Left renal pelvis (tissue), 4 donors: ENCODE measurements around the gene IL17RE. TPM values are rescaled to one million over a fixed set of nuclear protein-coding genes. Genes with fewer than 3 reads are reported as not detected.
A peak's percentile ranks its signal among the peaks of the same experiment; 100 is the strongest.
"Not testable (repeated sequence)": the region's sequence is repeated elsewhere in the genome, so short reads cannot be mapped to it uniquely, and the experiment has no call there.

Experiments
- DNase-seq, 4 donors: peaks; one replicate each; pipeline ENCODE4 v3.0.0-alpha.2; 2013; ENCODE audit warnings: low read depth in 4 of 4, low spot score in 3 of 4
- polyA plus RNA-seq, 4 donors: library from polyadenylated mRNA; unstranded; fragments of 120-200 nt; gene quantifications; one replicate each; pipeline ENCODE4 v1.2.1, GENCODE V29; 2013; ENCODE audit not compliant: insufficient read length in 4 of 4

Gene IL17RE
- polyA plus RNA-seq, 4 donors, result 1.8 to 20.1 (median 14.7) TPM

DNA sequence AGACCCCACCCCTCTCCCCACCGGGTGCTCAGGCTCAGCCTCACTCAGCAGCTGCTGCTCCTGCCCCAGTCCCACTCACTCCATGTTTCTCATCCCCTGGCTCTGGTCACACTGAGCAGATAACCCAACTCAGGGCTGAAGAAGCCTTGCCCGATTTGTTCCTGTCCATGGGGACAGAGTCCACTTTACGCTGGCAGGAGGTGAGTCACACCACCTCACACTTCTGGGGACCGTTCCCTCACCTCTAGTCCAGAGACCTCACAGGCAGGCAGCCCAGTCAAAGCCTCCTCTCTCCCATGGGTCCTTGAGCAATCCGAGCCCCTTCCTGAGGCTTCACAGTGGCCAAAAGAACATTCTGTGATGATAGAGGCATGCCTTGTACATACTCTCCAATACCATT is 23.9 kb upstream of the IL17RE start:
- no peak for DNase-seq

DNA sequence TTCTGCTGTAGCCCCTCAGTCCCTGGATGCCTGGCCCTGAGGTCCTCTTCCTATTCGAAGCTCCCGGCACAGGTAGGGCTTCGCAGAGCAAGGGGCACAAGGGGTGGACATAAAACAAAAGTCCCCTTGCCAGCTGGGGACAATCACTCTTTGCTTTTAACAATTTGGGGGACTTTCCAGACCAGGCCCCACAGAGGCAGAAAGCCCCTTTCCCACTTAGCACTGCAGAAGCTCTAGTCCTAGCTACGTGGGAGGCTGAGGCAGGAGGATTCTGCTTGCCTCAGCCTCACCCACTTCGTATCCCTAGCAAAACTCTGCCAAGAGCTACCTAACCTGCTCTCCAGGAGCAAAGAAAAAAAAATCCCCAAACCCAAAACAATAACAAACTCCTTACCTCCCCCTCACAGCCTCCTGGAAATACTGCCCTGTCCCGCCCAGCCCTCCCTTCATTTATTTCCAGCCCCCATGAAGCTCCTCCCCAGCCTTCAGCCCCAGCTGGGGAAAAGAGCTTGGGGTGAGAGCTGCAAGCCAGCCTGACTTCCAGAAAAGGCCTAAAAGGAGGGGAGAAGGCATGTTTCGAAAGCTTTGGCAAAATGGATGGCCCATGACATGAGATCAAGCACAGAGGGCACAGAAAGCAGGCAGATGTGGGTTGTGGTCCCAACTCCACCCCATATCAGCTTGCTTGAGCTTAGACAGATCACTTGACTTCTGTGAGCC is 22.7 kb upstream of the IL17RE start, which contains the start of gene CIDEC:
CIDEC (minus strand) TSS at position 424 of the 720 bp plus-strand sequence. CDS start 1,767 bp downstream, outside the sequence.
- DNase-seq, result no peak

DNA sequence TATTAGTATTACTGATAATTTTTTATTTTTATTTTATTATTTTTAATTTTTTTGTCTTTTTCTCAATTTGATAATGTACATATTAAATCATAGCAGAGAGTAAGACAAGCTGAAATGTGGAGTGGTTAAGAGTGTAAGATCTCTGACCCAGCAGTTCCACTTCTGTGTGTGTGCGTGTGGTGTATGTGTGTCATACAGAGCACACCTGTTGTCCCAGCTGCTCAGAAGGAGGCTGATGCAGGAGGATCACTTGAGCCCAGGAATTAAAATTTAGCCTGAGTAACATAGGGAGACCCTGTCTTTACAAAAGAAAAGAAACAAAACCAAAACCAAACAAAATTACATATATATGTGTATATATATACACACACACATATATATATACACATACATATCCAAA is 21.2 kb upstream of the IL17RE start:
- DNase-seq, result no peak

DNA sequence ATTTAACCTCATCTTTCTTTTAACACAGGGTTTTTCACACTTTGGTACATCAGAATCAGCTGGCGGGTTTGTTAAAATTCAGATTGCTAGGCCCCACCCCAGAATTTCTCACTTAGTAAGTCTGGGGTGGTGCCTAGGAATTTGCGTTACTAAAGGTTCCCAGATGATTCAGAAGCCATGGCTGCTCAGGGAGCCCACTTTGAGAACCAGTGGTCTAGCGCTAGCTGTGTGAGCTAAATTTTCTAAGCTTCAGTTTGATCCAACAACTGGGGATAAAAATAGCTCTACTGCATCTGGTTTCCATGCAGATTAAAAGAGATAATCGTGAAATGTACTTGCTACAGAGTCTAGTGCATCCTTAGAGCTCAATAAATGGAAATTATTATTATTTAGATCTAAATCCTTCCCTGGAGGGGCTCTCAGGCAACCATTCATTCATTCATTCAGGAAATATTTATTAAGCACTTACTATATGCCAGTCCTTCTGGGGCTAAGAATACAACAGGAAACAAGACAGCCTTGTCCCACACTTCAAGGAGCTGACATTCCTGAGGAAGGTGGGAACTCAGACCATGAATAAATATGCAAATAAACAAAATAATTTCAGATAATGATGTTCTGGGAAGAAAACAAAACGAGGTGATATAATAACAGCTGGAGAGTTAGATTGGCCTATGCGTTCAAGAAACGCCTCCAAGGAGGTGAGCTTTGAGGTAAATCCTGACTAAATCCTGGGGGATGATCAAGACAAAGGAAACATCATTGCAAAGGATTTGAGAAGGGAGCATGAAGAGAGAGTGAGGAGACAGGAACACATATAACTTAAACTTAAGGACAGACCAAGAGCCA is 18.7 kb upstream of the IL17RE start:
- DNase-seq, result no peak

DNA sequence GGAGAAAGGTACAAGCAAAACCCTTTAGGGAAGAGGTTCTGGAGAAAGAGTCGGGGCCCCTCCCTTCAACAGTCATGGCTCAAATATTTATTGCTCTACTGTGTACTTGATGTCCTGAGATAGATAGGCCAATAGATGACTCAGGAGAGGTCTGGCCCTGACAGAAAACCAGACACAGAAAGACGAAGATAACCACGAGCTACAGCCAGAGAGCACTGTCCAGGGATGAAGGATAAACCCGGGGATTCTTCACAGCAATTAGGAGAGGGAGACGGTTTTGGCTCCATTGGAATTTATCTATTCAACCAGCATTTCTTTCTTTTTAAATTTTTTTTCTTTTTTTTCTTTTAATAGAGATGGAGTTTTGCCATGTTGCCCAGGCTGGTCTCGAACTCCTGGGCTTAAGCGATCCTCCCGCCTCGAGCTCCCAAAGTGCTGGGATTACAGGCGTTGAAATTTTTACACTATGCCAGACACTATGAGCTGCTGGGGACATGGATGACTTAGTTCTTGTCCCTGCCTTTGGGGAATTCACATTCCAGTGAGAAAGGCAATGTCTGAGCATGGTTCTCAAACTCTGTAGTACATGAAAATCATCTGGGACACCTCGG is 18.0 kb upstream of the IL17RE start:
- DNase-seq, result no peak

GRCh38 chr3:9886328-9886727 is 16.3 kb upstream of the IL17RE start:
- no peak for DNase-seq

- no peak for DNase-seq
Observed at GRCh38 chr3:9887480-9887879, 15.2 kb upstream of the IL17RE start.

GRCh38 chr3:9888540-9888939 is 14.1 kb upstream of the IL17RE start:
- no peak for DNase-seq

- DNase-seq, result no peak
Observed at GRCh38 chr3:9889405-9889804, 13.2 kb upstream of the IL17RE start.

GRCh38 chr3:9890249-9891071 is 12.2 kb upstream of the IL17RE start, which contains the start of gene JAGN1:
Gene JAGN1 (plus strand): TSS chr3:9890610. CDS start chr3:9890723, 113 bp downstream.
- peak; percentile 74 to 83 (median 80) for DNase-seq

- no peak for DNase-seq
Observed at GRCh38 chr3:9891072-9891622, 11.5 kb upstream of the IL17RE start.

DNA sequence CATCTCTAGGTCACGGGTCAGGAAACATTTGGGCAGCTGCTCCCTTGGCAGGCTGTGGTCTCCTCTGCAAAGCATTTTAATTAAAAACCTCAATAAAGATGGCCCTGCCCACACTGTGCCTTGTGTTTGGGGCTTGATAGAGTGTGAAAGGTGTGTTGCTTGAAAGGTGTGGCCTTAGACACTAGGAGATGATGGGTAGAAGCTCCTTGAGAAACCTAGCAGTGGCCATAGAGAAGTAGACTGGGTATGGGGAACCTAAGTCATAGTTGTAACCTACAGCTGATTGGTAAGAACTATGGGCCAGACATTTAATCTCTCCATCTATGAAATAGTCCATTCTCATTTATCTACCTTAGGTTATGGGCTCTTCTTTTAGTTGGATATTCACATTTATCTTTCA is 8.9 kb upstream of the IL17RE start:
- DNase-seq, result no peak

DNA sequence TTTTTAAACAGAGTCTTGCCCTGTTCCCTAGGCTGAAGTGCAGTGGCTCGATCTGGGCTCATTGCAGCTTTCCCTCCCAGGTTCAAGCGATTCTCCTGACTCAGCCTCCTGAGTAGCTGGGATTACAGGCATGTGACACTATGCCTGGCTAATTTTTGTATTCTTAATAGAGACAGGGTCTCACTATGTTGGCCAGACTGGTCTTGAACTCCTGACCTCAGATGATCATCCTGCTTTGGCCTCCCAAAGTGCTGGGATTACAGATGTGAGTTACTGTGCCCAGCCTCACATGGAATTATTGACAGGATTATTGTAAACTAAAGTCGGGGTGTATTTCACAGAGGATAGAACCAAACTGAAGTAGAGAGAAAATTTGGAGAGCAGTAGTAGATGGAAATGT is 6.9 kb upstream of the IL17RE start:
- not testable (repeated sequence) for DNase-seq

GRCh38 chr3:9896755-9897407 is 5.8 kb upstream of the IL17RE start:
- not testable (repeated sequence) for DNase-seq

GRCh38 chr3:9897408-9898372 is 5.0 kb upstream of the IL17RE start:
- peak in 3 of 4 donors; percentile 54 to 71 (median 66) for DNase-seq

DNA sequence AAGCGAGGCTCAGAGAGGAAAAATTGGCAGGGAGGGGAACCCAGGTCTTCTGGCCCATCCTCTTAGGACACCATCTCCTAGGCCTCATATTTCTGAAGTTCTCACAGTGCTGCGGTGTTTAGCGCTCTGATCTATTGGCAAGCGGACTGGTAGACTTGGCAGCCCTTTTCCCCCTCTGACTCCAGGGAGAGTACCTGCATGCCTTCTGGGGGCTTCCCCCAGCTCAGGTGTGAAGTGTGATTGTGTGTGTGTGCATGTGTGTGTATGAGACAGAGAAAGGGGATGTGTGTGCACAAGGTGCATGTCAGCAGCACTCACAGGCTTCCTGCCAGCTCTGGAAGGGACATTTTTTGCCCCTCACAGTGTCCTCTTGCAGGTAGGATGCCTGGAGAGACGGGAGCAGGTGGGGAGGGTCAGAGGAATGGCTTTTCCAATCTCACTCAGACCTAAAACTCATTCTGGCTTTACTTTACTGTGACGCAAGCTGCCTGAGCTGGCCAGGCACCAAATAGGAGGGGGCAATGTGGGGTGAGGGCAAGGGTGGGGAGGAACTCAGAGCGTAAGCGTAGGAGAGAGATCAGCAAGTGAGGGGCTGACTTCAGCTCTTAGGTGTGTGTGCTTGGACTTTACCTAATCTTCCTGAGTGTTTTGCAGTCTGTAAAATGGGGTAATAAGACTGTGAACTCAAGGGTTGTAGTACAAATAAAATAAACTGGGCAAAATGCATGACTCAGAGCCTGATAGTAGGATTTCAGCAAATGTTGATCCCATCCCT is 4.0 kb upstream of the IL17RE start:
- DNase-seq, result no peak

DNA sequence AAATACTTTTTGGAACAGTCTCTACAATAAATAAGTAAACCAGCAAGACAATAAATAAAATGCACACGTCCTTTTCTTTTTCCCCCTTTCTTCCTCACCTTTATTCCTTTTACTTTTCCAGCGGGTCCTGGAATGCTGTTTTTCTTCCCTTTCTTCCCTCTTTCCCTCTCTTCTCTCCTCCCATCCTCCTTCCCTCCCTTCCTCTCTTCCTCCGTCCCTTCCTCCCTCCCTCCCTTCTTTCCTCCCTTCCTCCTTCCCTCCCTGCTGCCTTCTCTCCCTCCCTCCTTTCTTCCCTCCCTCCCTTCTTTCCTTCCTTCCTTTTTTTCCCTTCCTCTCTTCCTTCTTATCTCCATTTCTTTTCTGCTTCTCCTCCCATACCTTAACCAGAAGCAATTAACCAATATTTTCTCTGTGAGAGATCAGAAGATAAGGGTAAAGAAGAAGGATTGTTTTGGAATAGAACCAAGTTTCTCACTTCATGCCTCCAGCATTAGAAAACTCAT is 3.3 kb upstream of the IL17RE start:
- DNase-seq, result no peak
